ENCODE results near the gene CDT1. TPM values are rescaled to one million over a fixed set of nuclear protein-coding genes. Genes with fewer than 3 reads are reported as not detected.
"Not testable (repeated sequence)": the region's sequence is repeated elsewhere in the genome, so short reads cannot be mapped to it uniquely, and the experiment has no call there.

CDT1 gene
- polyA plus RNA-seq, 3 donors, result 16.6 to 23.1 (median 22.1) TPM

- DNase-seq, result no peak
These were observed 22.2 kb upstream of the CDT1 start for GRCh38 chr16:88781140-88782077.

GRCh38 chr16:88782454-88783390 lies 20.9 kb upstream of the CDT1 start:
- DNase-seq, result no peak

- no peak for DNase-seq
These were observed 20.1 kb upstream of the CDT1 start for GRCh38 chr16:88783391-88784073.

- DNase-seq, result peak; percentile 69
These were observed 19.3 kb upstream of the CDT1 start for GRCh38 chr16:88784074-88784855.

- DNase-seq, result no peak
These were observed 18.8 kb upstream of the CDT1 start for GRCh38 chr16:88784856-88785105.

- DNase-seq, result no peak
These were observed 18.3 kb upstream of the CDT1 start, which contains the start of gene PIEZO1 for GRCh38 chr16:88785106-88785924. TSS of gene PIEZO1 (minus strand) at chr16:88785220. CDS start at chr16:88784964, 256 bp downstream.

GRCh38 chr16:88787579-88788314 lies 15.8 kb upstream of the CDT1 start:
- DNase-seq, result no peak

- not testable (repeated sequence) for DNase-seq
These were observed 14.8 kb upstream of the CDT1 start for GRCh38 chr16:88788749-88789148.

- no peak for DNase-seq
These were observed 14.0 kb upstream of the CDT1 start for GRCh38 chr16:88789594-88789993.

- DNase-seq, result no peak
These were observed 13.0 kb upstream of the CDT1 start for GRCh38 chr16:88790312-88791211.

- DNase-seq, result no peak
These were observed 11.5 kb upstream of the CDT1 start for GRCh38 chr16:88792078-88792550.

- DNase-seq, result no peak
These were observed 10.8 kb upstream of the CDT1 start for GRCh38 chr16:88792668-88793250.

- DNase-seq, result no peak
These were observed 10.2 kb upstream of the CDT1 start for GRCh38 chr16:88793251-88793954.

- DNase-seq, result no peak
These were observed 7.3 kb upstream of the CDT1 start for GRCh38 chr16:88796278-88796677.

GRCh38 chr16:88798073-88798472 lies 5.5 kb upstream of the CDT1 start:
- DNase-seq, result no peak

GRCh38 chr16:88798772-88799455 lies 4.7 kb upstream of the CDT1 start:
- DNase-seq, result no peak

Measured in renal pelvis (tissue), 4 donors.